PFSK-1 (cell line): ENCODE measurements around the gene WAC.

ENCODE experiments used
- POLR2AphosphoS5 ChIP-seq: IDR thresholded peaks from 2 replicates; pipeline ENCODE4 v1.6.1; 2012; ENCODE audit warnings: low read depth, mild to moderate bottlenecking, control low read depth, low read length, moderate library complexity
- REST ChIP-seq, 2 experiments: IDR thresholded peaks; 2 replicates each; pipeline versions ENCODE4 v1.6.1 to v1.8.0; 2011 to 2012; ENCODE audit warnings: low read depth in 2 of 2, low read length in 2 of 2, control low read depth in 1 of 2, inconsistent platforms in 1 of 2, mild to moderate bottlenecking in 1 of 2, moderate library complexity in 1 of 2; ENCODE audit not compliant: insufficient read depth in 1 of 2
- TAF1 ChIP-seq: IDR thresholded peaks from 2 replicates; pipeline ENCODE4 v1.6.1; 2012; ENCODE audit warnings: low read length, control low read depth, borderline replicate concordance; ENCODE audit not compliant: insufficient read depth

DNA sequence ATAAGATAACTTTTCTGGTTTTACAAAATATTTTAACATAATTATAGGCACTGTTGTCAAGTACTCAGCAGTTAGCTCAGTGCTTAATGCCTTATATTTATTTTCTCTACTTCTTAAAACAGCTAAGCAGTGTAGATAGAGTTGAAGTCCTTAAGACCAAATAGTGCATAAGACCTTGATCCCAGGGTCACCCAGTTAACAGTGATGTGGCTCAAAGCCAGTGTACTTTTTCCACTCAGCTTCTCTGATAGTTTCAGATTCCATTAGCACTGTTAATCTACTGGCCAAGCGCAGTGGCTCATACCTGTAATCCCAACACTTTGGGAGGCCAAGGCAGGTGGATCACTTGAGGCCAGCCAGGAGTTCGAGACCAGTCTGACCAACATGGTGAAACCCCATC is 83.6 kb downstream of the WAC start:
- no peak for TF ChIP-seq TAF1
- no peak for TF ChIP-seq POLR2AphosphoS5
- TF ChIP-seq REST (IDR thresholded peaks at IDR 0.05; ENCODE audit: insufficient read depth in 1 of 2, low read depth in 2 of 2, low read length in 2 of 2) = no peak
